ENCODE data around the gene PAX2.

PAX2 gene

GRCh38 chr10:100748231-100749058 is 3.1 kb downstream of the PAX2 start:
- no peak for DNase-seq
- in situ Hi-C loops (cut with MboI; ENCODE audit: low pct_unique_long_range_greater_than_20kb, low sequenced_read_pairs) = loop anchor here (10.0 kb wide), 1 partner anchor 184 kb away; no protein-coding TSS in a partner anchor

GRCh38 chr10:100749059-100749308 is 3.6 kb downstream of the PAX2 start:
- in situ Hi-C loops (cut with MboI; ENCODE audit: low pct_unique_long_range_greater_than_20kb, low sequenced_read_pairs) = loop anchor here (10.0 kb wide), 1 partner anchor 184 kb away; no protein-coding TSS in a partner anchor
- no peak for DNase-seq

GRCh38 chr10:100749309-100750217 is 4.2 kb downstream of the PAX2 start:
- in situ Hi-C loops (cut with MboI; ENCODE audit: low pct_unique_long_range_greater_than_20kb, low sequenced_read_pairs) = loop anchor here (10.0 kb wide), 1 partner anchor 185 kb away; no protein-coding TSS in a partner anchor
- DNase-seq = no peak

- no peak for DNase-seq
- in situ Hi-C loops (cut with MboI; ENCODE audit: low pct_unique_long_range_greater_than_20kb, low sequenced_read_pairs) = no loop called here
Observed at GRCh38 chr10:100750291-100751210, 5.2 kb downstream of the PAX2 start.

- no peak for DNase-seq
- in situ Hi-C loops (cut with MboI; ENCODE audit: low pct_unique_long_range_greater_than_20kb, low sequenced_read_pairs) = no loop called here
Observed at GRCh38 chr10:100751211-100751933, 6.0 kb downstream of the PAX2 start.

GRCh38 chr10:100755821-100756220 is 10.4 kb downstream of the PAX2 start:
- no peak for DNase-seq
- in situ Hi-C loops (cut with MboI; ENCODE audit: low pct_unique_long_range_greater_than_20kb, low sequenced_read_pairs) = no loop called here

- no peak for DNase-seq
- in situ Hi-C loops (cut with MboI; ENCODE audit: low pct_unique_long_range_greater_than_20kb, low sequenced_read_pairs) = no loop called here
Observed at GRCh38 chr10:100759331-100759730, 13.9 kb downstream of the PAX2 start.

- no peak for DNase-seq
- in situ Hi-C loops (cut with MboI; ENCODE audit: low pct_unique_long_range_greater_than_20kb, low sequenced_read_pairs) = no loop called here
Observed at GRCh38 chr10:100760726-100761125, 15.3 kb downstream of the PAX2 start.

GRCh38 chr10:100761191-100761590 is 15.8 kb downstream of the PAX2 start:
- no peak for DNase-seq
- in situ Hi-C loops (cut with MboI; ENCODE audit: low pct_unique_long_range_greater_than_20kb, low sequenced_read_pairs) = no loop called here

- no peak for DNase-seq
- in situ Hi-C loops (cut with MboI; ENCODE audit: low pct_unique_long_range_greater_than_20kb, low sequenced_read_pairs) = no loop called here
Observed at GRCh38 chr10:100763043-100763747, 17.8 kb downstream of the PAX2 start.

GRCh38 chr10:100766693-100767421 is 21.5 kb downstream of the PAX2 start:
- no peak for DNase-seq
- in situ Hi-C loops (cut with MboI; ENCODE audit: low pct_unique_long_range_greater_than_20kb, low sequenced_read_pairs) = no loop called here

GRCh38 chr10:100767422-100767775 is 22.0 kb downstream of the PAX2 start:
- DNase-seq = no peak
- in situ Hi-C loops (cut with MboI; ENCODE audit: low pct_unique_long_range_greater_than_20kb, low sequenced_read_pairs) = no loop called here

- no peak for DNase-seq
- in situ Hi-C loops (cut with MboI; ENCODE audit: low pct_unique_long_range_greater_than_20kb, low sequenced_read_pairs) = no loop called here
Observed at GRCh38 chr10:100769481-100769880, 24.1 kb downstream of the PAX2 start.

- in situ Hi-C loops (cut with MboI; ENCODE audit: low pct_unique_long_range_greater_than_20kb, low sequenced_read_pairs) = no loop called here
- no peak for DNase-seq
Observed at GRCh38 chr10:100773646-100774045, 28.3 kb downstream of the PAX2 start.

- no peak for DNase-seq
- in situ Hi-C loops (cut with MboI; ENCODE audit: low pct_unique_long_range_greater_than_20kb, low sequenced_read_pairs) = no loop called here
Observed at GRCh38 chr10:100774223-100774622, 28.8 kb downstream of the PAX2 start.

GRCh38 chr10:100774876-100775275 is 29.5 kb downstream of the PAX2 start:
- no peak for DNase-seq
- in situ Hi-C loops (cut with MboI; ENCODE audit: low pct_unique_long_range_greater_than_20kb, low sequenced_read_pairs) = no loop called here

GRCh38 chr10:100775386-100775785 is 30.0 kb downstream of the PAX2 start:
- in situ Hi-C loops (cut with MboI; ENCODE audit: low pct_unique_long_range_greater_than_20kb, low sequenced_read_pairs) = no loop called here
- no peak for DNase-seq

GRCh38 chr10:100775871-100776270 is 30.5 kb downstream of the PAX2 start:
- in situ Hi-C loops (cut with MboI; ENCODE audit: low pct_unique_long_range_greater_than_20kb, low sequenced_read_pairs) = no loop called here
- no peak for DNase-seq

Data from KBM-7 (cell line).